Neutrophil (primary cell): ENCODE measurements around the gene CLASP1.

Source experiments
- H3K27ac ChIP-seq: fragments of 200-600 bp; sonication (generic); 2 replicates; pipeline ENCODE4 v1.5.1; 2016; ENCODE audit warnings: mild to moderate bottlenecking, moderate library complexity
- H3K27me3 ChIP-seq: fragments of 200-600 bp; sonication (generic); 2 replicates; pipeline ENCODE4 v1.6.0; 2016; ENCODE audit warnings: mild to moderate bottlenecking
- H3K36me3 ChIP-seq: fragments of 200-600 bp; sonication (generic); 2 replicates; pipeline ENCODE4 v1.5.1; 2017
- H3K4me1 ChIP-seq, 2 experiments: fragments of 200-600 bp in 1 of 2; sonication (generic) in 1 of 2; 1 replicate in 1 of 2; 2 replicates in 1 of 2; pipeline versions ENCODE4 v1.5.1 to v1.6.1; 2013 to 2016; ENCODE audit warnings: low read depth in 1 of 2, low read length in 1 of 2, mild to moderate bottlenecking in 1 of 2, moderate library complexity in 1 of 2; ENCODE audit not compliant: control insufficient read depth in 1 of 2, insufficient read depth in 1 of 2
- H3K4me3 ChIP-seq, 2 experiments: fragments of 200-600 bp in 1 of 2; sonication (generic) in 1 of 2; 1 replicate in 1 of 2; 2 replicates in 1 of 2; pipeline ENCODE4 v1.5.1; 2013 to 2016; ENCODE audit warnings: low read depth in 1 of 2, low read length in 1 of 2, mild to moderate bottlenecking in 1 of 2, moderate library complexity in 1 of 2
- H3K9me3 ChIP-seq: fragments of 200-600 bp; sonication (generic); 2 replicates; pipeline ENCODE4 v1.5.1; 2016
- TF ChIP-seq, protein P1 (sequence below): fragments of 200-600 bp; sonication (generic); IDR thresholded peaks from 2 replicates; pipeline ENCODE4 v1.5.1; 2016; ENCODE audit warnings: antibody characterized with exemption

The CLASP1 gene

GRCh38 chr2:121293450-121294325 is 355.6 kb downstream of the CLASP1 start:
- Histone ChIP-seq H3K36me3 (no peaks in the 10 kb centered on the region), H3K27me3 (no peaks in the 10 kb centered on the region), H3K4me1 (no peaks in the 10 kb centered on the region), H3K4me3 (no peak overlapping the region), H3K27ac (no peak overlapping the region), H3K9me3 (no peaks in the 10 kb centered on the region)
- TF ChIP-seq, protein P1, sequence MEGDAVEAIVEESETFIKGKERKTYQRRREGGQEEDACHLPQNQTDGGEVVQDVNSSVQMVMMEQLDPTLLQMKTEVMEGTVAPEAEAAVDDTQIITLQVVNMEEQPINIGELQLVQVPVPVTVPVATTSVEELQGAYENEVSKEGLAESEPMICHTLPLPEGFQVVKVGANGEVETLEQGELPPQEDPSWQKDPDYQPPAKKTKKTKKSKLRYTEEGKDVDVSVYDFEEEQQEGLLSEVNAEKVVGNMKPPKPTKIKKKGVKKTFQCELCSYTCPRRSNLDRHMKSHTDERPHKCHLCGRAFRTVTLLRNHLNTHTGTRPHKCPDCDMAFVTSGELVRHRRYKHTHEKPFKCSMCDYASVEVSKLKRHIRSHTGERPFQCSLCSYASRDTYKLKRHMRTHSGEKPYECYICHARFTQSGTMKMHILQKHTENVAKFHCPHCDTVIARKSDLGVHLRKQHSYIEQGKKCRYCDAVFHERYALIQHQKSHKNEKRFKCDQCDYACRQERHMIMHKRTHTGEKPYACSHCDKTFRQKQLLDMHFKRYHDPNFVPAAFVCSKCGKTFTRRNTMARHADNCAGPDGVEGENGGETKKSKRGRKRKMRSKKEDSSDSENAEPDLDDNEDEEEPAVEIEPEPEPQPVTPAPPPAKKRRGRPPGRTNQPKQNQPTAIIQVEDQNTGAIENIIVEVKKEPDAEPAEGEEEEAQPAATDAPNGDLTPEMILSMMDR = no peak

- Histone ChIP-seq H3K27me3 (peaks cover 10% of the 10 kb centered on the region), H3K4me3 (no peak overlapping the region), H3K27ac (no peak overlapping the region), H3K9me3 (no peaks in the 10 kb centered on the region), H3K4me1 (peaks cover 0 to 5% of the 10 kb centered on the region in 2 experiments), H3K36me3 (no peaks in the 10 kb centered on the region)
- TF ChIP-seq, protein P1 = no peak
These were observed 358.0 kb downstream of the CLASP1 start for GRCh38 chr2:121291251-121291580.

GRCh38 chr2:121289271-121289670 is 360.0 kb downstream of the CLASP1 start:
- Histone ChIP-seq H3K4me1 (peaks cover 8 to 10% of the 10 kb centered on the region in 2 experiments), H3K27ac (no peak overlapping the region), H3K9me3 (no peaks in the 10 kb centered on the region), H3K27me3 (peaks cover 30% of the 10 kb centered on the region), H3K4me3 (no peak overlapping the region), H3K36me3 (no peaks in the 10 kb centered on the region)
- TF ChIP-seq, protein P1 = no peak

DNA sequence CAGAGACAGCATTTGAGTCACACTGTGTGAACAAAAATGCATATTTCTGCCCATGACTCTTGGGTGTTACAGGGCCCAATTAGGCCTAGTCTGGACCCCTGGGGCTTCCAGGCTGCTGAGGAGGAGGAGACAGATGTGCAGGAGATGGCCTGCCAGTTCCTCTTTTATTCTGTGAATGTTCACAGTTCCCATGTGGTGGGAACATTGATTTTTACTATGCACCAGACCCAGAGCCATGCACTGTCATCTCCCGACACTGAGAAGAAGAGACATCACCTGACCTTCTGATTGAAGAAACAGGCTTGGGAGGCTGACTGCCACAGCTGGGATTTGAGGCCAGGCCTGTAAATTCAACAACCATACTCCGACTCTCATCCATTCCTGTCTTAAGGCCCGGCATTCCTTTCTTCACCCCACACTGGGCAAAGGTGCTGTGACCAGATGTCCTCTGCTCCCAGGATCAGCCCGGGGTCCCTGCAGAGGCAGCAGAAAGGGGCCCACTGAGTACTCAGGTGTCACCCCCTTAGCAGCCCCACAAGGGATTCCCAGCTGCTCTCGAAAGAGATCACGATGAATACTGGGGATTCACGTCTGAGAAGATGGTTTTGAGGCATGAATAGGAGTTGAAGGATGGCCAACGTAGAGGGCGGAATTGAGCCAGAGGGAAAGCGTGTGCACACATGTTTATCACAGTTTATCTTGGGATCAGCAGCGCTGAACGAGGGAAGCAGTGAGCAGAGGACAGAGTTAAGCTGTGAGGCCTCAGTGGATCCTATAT is 360.6 kb downstream of the CLASP1 start:
- H3K27me3 ChIP-seq = peaks cover 36% of the 10 kb centered on the region
- no peaks in the 10 kb centered on the region for H3K36me3 ChIP-seq
- no peak overlapping the region for H3K27ac ChIP-seq
- TF ChIP-seq, protein P1 = no peak
- no peak overlapping the region for H3K4me3 ChIP-seq
- peaks cover 8 to 10% of the 10 kb centered on the region in 2 experiments for H3K4me1 ChIP-seq
- no peaks in the 10 kb centered on the region for H3K9me3 ChIP-seq

DNA sequence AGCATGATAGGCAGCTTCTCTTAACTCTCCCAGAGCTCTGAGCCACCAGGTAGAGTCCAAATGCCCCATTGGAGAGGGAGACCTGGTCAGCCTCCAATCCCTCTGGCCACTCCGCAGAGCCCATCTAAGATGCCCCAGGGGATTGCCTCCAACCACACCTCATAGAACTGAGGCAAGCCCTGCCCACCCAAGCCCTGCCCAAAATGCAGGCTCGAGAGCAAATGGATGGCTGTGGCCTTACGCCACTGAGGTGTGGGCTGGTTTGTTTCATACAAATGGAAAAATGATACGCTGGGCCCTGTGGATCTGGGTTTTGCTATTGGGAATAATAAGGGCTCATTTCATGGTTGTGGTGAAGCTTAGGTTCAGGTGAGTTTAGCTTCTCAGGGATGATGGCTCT is 361.3 kb downstream of the CLASP1 start:
- Histone ChIP-seq H3K9me3 (no peaks in the 10 kb centered on the region), H3K4me1 (peaks cover 8 to 10% of the 10 kb centered on the region in 2 experiments), H3K27me3 (peaks cover 43% of the 10 kb centered on the region), H3K27ac (no peak overlapping the region), H3K4me3 (no peak overlapping the region), H3K36me3 (no peaks in the 10 kb centered on the region)
- TF ChIP-seq, protein P1 = no peak
